Measurements from ENCODE around the gene DEPDC5. TPM values are rescaled to one million over a fixed set of nuclear protein-coding genes. Genes with fewer than 3 reads are reported as not detected.

Gene DEPDC5
- total RNA-seq, 3 donors from 2014 or later: 13.6 to 20.0 (median 16.1) TPM

DNA sequence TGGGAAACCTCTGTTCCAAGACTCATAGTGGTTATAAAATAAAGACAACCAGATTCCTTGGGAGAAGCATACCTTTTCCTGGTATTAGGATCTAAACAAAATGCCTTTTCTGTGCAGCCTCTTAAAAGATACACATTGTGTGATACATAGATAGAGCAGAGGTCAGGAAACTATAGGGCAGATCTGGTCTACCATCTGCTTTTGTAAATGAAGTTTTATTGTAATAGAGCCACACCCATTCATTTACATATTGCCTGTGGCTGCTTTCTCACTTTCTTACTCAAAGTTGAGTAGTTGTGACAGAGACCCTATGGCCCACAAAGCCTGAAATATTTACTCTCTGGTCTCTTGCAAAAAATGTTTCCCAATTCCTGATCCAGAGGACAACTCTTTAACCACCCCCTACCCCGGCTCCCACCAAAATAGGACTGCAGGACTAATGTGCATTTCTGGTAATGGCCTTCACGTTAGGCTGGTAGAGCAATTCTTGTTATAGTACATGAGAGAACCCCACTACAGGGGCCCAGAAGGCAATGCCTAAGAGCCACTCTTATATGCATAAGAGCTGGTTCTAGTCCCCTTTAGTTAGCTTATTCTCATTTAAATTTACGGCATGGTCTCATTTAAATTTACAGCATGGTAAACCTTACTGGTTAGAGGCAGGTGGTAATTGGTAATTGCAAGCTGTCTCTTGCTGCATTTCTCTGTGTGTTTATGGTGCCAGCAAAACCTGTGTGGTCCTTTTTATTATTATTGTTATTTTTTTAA, 113.8 kb downstream of the DEPDC5 start:
- Histone ChIP-seq H3K4me3 (no peak overlapping the region), H3K9me3 (no peaks in the 10 kb centered on the region), H3K4me1 (no peaks in the 10 kb centered on the region), H3K27me3 (no peaks in the 10 kb centered on the region), H3K36me3 (no peaks in the 10 kb centered on the region), H3K27ac (no peak overlapping the region)
- intact Hi-C loops (cut with DNase I; ENCODE audit: low total_unique reads): no loop called here
- no peak for DNase-seq (ENCODE audit: low spot score in 2 of 2)
- TF ChIP-seq, protein P1, sequence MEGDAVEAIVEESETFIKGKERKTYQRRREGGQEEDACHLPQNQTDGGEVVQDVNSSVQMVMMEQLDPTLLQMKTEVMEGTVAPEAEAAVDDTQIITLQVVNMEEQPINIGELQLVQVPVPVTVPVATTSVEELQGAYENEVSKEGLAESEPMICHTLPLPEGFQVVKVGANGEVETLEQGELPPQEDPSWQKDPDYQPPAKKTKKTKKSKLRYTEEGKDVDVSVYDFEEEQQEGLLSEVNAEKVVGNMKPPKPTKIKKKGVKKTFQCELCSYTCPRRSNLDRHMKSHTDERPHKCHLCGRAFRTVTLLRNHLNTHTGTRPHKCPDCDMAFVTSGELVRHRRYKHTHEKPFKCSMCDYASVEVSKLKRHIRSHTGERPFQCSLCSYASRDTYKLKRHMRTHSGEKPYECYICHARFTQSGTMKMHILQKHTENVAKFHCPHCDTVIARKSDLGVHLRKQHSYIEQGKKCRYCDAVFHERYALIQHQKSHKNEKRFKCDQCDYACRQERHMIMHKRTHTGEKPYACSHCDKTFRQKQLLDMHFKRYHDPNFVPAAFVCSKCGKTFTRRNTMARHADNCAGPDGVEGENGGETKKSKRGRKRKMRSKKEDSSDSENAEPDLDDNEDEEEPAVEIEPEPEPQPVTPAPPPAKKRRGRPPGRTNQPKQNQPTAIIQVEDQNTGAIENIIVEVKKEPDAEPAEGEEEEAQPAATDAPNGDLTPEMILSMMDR (IDR thresholded peaks at IDR 0.05): no peak
- no peak for TF ChIP-seq POLR2AphosphoS5 (IDR thresholded peaks at IDR 0.05)
- TF ChIP-seq POLR2A (IDR thresholded peaks at IDR 0.05): no peak

DNA sequence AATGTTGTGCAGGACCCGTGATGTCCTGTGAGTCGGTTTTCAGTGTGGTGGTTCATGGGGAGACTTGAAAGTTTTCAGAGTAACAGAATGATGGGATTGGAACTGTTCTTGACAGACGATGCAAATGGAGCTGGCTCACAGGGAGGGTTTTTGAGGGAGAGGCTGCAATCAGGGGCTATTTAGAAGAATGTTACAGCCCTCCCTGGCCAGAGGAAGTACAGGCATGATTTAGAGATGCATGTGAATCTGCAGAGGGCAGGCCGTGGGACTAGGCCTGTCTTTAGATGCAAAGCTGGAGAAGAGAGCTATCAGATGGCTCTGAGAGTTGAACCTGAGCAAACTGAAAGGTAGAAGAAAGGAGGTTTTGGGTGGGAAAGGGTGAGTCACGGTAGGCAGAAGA, 115.9 kb downstream of the DEPDC5 start:
- H3K9me3 ChIP-seq: no peaks in the 10 kb centered on the region
- intact Hi-C loops (cut with DNase I; ENCODE audit: low total_unique reads): no loop called here
- DNase-seq (ENCODE audit: low spot score in 2 of 2): no peak
- no peaks in the 10 kb centered on the region for H3K4me1 ChIP-seq
- no peak overlapping the region for H3K4me3 ChIP-seq
- H3K27ac ChIP-seq: no peak overlapping the region
- H3K27me3 ChIP-seq: no peaks in the 10 kb centered on the region
- H3K36me3 ChIP-seq: no peaks in the 10 kb centered on the region
- TF ChIP-seq POLR2AphosphoS5 (IDR thresholded peaks at IDR 0.05) (no peak), POLR2A (IDR thresholded peaks at IDR 0.05) (no peak)
- TF ChIP-seq, protein P1 (IDR thresholded peaks at IDR 0.05): no peak

DNA sequence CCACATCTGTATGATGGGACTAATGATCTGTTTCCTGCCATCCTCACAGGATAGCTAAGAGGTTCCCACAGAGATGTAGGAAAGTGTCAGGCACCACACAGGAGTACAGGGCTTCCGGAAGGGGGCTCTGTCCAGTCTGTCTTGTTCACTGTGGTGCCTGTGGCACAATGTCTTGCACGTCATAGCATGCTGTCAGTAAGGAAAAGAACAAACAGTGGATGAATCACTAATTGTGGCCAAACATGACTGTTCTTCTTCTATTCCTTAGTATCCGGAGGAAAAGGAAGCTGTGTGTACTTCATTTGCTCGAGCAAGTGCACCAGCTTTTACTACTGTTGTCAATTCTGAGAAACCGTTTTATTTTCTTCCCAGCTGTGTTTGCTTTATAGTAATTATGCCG, 117.1 kb downstream of the DEPDC5 start:
- Histone ChIP-seq H3K27me3 (no peaks in the 10 kb centered on the region), H3K9me3 (no peaks in the 10 kb centered on the region), H3K4me3 (no peak overlapping the region), H3K27ac (no peak overlapping the region), H3K4me1 (no peaks in the 10 kb centered on the region), H3K36me3 (no peaks in the 10 kb centered on the region)
- intact Hi-C loops (cut with DNase I; ENCODE audit: low total_unique reads): no loop called here
- DNase-seq (ENCODE audit: low spot score in 2 of 2): no peak
- TF ChIP-seq, protein P1 (IDR thresholded peaks at IDR 0.05): no peak
- TF ChIP-seq POLR2A (IDR thresholded peaks at IDR 0.05): no peak
- no peak for TF ChIP-seq POLR2AphosphoS5 (IDR thresholded peaks at IDR 0.05)

DNA sequence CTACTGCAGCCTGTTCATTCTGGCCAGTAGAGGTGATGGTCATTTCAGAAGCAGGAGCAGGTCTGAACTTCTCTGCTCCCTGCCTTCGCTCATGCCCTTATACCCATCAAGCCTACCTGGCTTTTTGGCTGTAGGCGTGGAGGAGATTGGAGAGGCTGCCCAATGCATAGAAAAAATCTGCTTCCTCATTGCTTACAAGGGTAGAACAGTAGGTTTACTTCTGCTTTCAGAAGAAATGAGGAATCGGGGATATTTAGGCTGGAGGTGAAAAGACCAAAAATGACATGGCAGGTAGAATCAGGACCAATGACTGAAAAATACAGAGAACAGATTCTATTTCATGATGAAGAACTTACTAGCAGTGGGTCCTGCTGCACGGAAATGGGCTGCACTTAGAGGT, 117.7 kb downstream of the DEPDC5 start:
- H3K4me3 ChIP-seq: no peak overlapping the region
- no peak overlapping the region for H3K27ac ChIP-seq
- no peaks in the 10 kb centered on the region for H3K36me3 ChIP-seq
- no peaks in the 10 kb centered on the region for H3K9me3 ChIP-seq
- no peak for DNase-seq (ENCODE audit: low spot score in 2 of 2)
- H3K27me3 ChIP-seq: no peaks in the 10 kb centered on the region
- H3K4me1 ChIP-seq: no peaks in the 10 kb centered on the region
- intact Hi-C loops (cut with DNase I; ENCODE audit: low total_unique reads): no loop called here
- TF ChIP-seq POLR2AphosphoS5 (IDR thresholded peaks at IDR 0.05): no peak
- TF ChIP-seq, protein P1 (IDR thresholded peaks at IDR 0.05): no peak
- TF ChIP-seq POLR2A (IDR thresholded peaks at IDR 0.05): no peak

DNA sequence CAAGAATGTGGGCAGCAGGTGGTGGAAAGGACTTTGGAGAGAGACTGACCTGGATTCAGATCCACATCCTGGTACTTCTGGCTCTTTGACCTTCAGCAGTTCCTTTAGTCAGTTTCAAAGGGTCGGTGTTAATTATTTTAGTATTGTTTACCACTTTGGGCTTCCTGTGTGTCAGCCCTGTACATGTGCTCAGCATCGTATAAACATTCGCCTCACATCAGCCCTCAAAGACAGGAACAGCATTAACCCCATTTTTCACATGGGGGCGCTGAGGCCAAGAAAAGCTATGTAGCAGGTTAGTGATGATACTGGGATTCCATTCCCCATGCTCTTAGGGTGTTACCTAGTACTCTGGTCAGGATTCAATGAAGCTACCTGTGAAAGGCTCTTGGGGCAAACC, 118.4 kb downstream of the DEPDC5 start:
- Histone ChIP-seq H3K27me3 (no peaks in the 10 kb centered on the region), H3K9me3 (no peaks in the 10 kb centered on the region), H3K4me3 (no peak overlapping the region), H3K36me3 (no peaks in the 10 kb centered on the region), H3K27ac (no peak overlapping the region), H3K4me1 (no peaks in the 10 kb centered on the region)
- DNase-seq (ENCODE audit: low spot score in 2 of 2): no peak
- intact Hi-C loops (cut with DNase I; ENCODE audit: low total_unique reads): no loop called here
- TF ChIP-seq, protein P1 (IDR thresholded peaks at IDR 0.05): no peak
- TF ChIP-seq POLR2A (IDR thresholded peaks at IDR 0.05) (no peak), POLR2AphosphoS5 (IDR thresholded peaks at IDR 0.05) (no peak)

Data from breast epithelium (tissue), 4 donors.